Measurements from ENCODE around the gene SYNGAP1. TPM values are rescaled to one million over a fixed set of nuclear protein-coding genes. Genes with fewer than 3 reads are reported as not detected.

SYNGAP1 gene
- total RNA-seq, 4 donors from 2014 or later: 3.3 to 8.6 (median 4.1) TPM

- peak overlapping the region; percentile 89 to 99 (median 96) for H3K27ac ChIP-seq
- H3K27me3 ChIP-seq: no peaks in the 10 kb centered on the region
- DNase-seq: no peak
- peak overlapping the region; percentile 24 to 85 (median 72) for H3K4me3 ChIP-seq
- H3K9me3 ChIP-seq: no peaks in the 10 kb centered on the region
- WGBS, 2 donors: 27 to 39% methylated on average over 7 to 8 of the region's 8 CpGs
- H3K36me3 ChIP-seq: peaks cover 9 to 28% (median 23%) of the 10 kb centered on the region in 3 donors
- TF ChIP-seq CTCF (IDR thresholded peaks at IDR 0.05): no peak
- peaks cover 35 to 70% (median 37%) of the 10 kb centered on the region in 3 donors for H3K4me1 ChIP-seq
- intact Hi-C loops (cut with DNase I): loop anchor here (10.0 kb wide), 1 partner anchor 156 kb away; no protein-coding TSS in a partner anchor
Measured at GRCh38 chr6:33418690-33419291, 1.1 kb upstream of the SYNGAP1 start.

- Histone ChIP-seq H3K4me1 (peaks cover 35 to 67% (median 43%) of the 10 kb centered on the region in 3 donors), H3K4me3 (peak overlapping the region; percentile 2 to 62 (median 38)), H3K36me3 (peaks cover 0 to 8% (median 5%) of the 10 kb centered on the region in 3 donors), H3K27ac (peak overlapping the region; percentile 81 to 99 (median 92)), H3K9me3 (no peaks in the 10 kb centered on the region), H3K27me3 (no peaks in the 10 kb centered on the region)
- TF ChIP-seq CTCF (IDR thresholded peaks at IDR 0.05) (no peak), POLR2A (IDR thresholded peaks at IDR 0.05) (no peak)
- intact Hi-C loops (cut with DNase I): no loop called here
- no peak for DNase-seq
- 60 to 69% methylated on average over 6 of the region's 6 CpGs for WGBS, 2 donors
Measured at GRCh38 chr6:33420491-33421343, 852 bp downstream of the SYNGAP1 start.

- Histone ChIP-seq H3K4me3 (no peak overlapping the region), H3K36me3 (peaks cover 0 to 3% (median 0%) of the 10 kb centered on the region in 3 donors), H3K4me1 (peaks cover 37 to 67% (median 38%) of the 10 kb centered on the region in 3 donors), H3K9me3 (no peaks in the 10 kb centered on the region), H3K27me3 (no peaks in the 10 kb centered on the region), H3K27ac (peak overlapping the region in 2 of 4 donors; percentile 96 to 99)
- no peak for TF ChIP-seq POLR2A (IDR thresholded peaks at IDR 0.05)
- TF ChIP-seq CTCF (IDR thresholded peaks at IDR 0.05): no peak
- intact Hi-C loops (cut with DNase I): no loop called here
- WGBS, 2 donors: 67 to 69% methylated on average over 2 of the region's 2 CpGs
- no peak for DNase-seq
Measured at GRCh38 chr6:33421344-33421643, 1.4 kb downstream of the SYNGAP1 start.

GRCh38 chr6:33423777-33424176 lies 3.9 kb downstream of the SYNGAP1 start:
- 93 to 95% methylated on average over 2 of the region's 2 CpGs for WGBS, 2 donors
- Histone ChIP-seq H3K9me3 (no peaks in the 10 kb centered on the region), H3K36me3 (no peaks in the 10 kb centered on the region), H3K27ac (peak overlapping the region in 2 of 4 donors; percentile 96), H3K4me3 (no peak overlapping the region), H3K4me1 (peaks cover 39 to 70% (median 44%) of the 10 kb centered on the region in 3 donors), H3K27me3 (no peaks in the 10 kb centered on the region)
- no peak for DNase-seq
- intact Hi-C loops (cut with DNase I): no loop called here
- TF ChIP-seq CTCF (IDR thresholded peaks at IDR 0.05): no peak
- TF ChIP-seq POLR2A (IDR thresholded peaks at IDR 0.05): no peak
